ENCODE results near the gene ARHGEF38.

DNA sequence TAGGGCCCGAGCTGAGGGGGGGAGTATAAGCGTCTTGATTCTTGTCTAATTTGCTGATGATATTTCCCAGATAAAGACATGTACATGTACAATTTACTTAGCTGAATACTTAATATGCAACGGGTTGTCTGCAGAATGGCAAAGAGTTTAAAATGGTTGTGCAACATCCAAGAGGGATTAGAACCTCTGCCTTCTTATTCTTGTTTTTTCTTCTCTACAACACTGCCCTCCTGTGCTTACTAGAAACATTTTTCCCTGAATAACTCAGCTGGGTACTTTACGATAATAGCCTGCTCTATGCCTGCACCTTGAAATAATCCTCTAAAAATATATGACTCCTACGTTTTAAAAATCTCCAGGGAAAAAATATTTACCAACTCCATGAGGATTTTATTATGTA is 114.3 kb downstream of the ARHGEF38 start:
- TF ChIP-seq, protein P1, sequence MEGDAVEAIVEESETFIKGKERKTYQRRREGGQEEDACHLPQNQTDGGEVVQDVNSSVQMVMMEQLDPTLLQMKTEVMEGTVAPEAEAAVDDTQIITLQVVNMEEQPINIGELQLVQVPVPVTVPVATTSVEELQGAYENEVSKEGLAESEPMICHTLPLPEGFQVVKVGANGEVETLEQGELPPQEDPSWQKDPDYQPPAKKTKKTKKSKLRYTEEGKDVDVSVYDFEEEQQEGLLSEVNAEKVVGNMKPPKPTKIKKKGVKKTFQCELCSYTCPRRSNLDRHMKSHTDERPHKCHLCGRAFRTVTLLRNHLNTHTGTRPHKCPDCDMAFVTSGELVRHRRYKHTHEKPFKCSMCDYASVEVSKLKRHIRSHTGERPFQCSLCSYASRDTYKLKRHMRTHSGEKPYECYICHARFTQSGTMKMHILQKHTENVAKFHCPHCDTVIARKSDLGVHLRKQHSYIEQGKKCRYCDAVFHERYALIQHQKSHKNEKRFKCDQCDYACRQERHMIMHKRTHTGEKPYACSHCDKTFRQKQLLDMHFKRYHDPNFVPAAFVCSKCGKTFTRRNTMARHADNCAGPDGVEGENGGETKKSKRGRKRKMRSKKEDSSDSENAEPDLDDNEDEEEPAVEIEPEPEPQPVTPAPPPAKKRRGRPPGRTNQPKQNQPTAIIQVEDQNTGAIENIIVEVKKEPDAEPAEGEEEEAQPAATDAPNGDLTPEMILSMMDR (IDR thresholded peaks at IDR 0.05) = peak in 10 of 12 donors; percentile 26 to 48 (median 34)
- TF ChIP-seq POLR2A (IDR thresholded peaks at IDR 0.05) = no peak

Data from heart left ventricle (tissue), 13 donors.